Stimulated activated CD4-positive, alpha-beta T cell treated with anti-CD3 and anti-CD28 coated beads, Interleukin-4, amount 100 ng/mL, for 1 hour (primary cell): ENCODE results near the gene GSG1L2.

Source experiments
- DNase-seq: peaks from one replicate; pipeline ENCODE4 v3.0.0-alpha.2; 2020

Gene GSG1L2

DNA sequence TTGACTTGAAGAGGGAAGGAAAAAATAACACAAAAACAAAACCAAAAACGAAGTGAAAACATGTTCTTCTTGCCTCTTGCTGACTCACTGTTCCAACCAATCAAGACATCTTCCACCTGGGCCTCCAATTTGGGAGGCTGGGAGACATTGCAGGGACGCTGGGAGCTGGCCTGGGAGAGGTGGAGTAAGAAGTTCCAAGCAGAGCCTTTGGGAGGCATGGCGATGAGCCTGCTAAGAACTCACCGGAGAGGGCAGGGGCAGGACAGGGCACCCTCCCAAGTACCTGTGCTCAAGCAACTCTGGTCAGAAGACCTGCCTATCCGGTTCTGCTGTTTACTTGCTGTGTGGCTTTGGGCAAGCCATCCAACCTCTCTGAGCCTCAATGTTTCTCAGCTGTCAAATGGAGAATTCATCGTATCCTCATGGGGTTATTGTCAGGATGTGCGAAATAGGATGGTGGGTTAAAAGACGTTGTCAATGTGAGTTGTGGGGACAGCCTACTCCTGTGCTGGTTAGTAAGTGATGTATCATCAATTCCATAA, 3.0 kb upstream of the GSG1L2 start:
- no peak for DNase-seq

DNA sequence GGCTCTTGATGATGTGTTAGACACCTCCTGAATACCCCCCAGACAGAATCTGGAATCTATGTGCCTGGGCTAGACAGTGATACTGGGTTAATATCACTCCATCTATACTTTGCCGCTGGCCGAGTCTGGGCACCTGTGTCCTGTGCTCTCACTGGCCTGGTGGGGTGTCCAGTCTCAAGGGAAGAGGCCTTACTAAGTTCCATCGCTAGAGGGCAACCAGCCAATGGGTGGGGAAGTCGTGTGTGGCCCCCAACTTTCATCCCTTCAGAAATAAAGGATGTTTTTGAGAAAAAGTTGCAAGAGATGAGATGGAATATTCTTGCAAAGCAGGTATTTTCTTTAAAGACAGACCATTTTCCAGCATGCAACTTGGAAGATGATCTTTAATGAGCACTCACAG, 2.2 kb upstream of the GSG1L2 start:
- no peak for DNase-seq

DNA sequence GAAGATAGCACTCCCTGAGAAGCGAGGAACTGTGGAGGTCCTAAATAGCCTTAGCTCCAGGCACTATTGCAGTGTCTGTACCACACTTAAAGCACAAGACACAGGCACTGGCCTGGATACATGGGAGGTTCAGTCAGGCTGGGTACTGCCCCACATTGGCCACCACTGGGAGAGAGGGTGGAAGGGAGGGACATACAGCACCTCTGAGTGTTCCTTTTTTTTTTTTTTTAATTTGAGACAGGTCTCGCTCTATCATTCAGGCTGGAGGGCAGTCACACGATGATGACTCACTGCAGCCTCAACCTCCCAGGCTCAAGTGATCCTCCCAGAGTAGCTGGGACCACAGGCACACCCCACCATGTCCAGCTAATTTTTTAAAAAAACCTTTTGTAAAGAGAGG, 1.4 kb downstream of the GSG1L2 start:
- no peak for DNase-seq

DNA sequence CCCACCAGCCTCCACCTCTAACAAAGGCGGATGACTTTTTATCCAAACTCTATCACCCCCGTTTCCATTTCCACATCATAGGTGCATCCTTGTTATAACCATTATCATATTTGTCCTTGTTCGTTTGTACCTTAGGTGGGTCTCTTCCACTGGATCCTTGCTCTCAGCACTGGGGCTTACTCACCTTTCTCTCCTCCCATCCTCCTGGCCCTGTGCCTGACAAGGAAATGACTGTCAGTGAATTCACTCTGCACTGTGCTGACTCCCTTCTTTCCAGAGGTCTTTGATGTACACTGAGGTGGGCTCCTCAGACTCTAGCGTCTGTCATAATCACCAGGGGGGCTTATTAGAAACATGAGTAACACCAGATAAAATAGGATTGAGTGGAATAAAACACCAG, 3.1 kb downstream of the GSG1L2 start:
- DNase-seq: no peak

DNA sequence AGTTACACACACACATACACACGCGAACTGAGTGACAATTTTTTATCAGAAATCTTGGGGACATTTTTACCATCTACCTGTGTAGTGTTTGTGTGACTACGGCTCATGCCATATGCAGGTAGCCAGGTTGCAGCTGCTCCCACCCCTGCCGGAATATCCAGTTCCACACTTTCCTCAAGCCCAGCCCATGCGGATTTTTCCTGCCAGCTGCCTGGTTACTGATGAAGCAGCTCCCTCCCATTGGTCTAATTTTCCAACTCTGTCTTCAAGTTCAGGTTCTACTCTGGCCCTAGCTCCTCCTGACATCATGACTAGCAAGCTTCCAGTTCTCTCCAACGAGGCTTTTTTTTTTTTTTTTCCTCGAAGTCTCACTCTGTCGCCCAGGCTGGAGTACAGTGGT, 4.8 kb downstream of the GSG1L2 start:
- DNase-seq: no peak

DNA sequence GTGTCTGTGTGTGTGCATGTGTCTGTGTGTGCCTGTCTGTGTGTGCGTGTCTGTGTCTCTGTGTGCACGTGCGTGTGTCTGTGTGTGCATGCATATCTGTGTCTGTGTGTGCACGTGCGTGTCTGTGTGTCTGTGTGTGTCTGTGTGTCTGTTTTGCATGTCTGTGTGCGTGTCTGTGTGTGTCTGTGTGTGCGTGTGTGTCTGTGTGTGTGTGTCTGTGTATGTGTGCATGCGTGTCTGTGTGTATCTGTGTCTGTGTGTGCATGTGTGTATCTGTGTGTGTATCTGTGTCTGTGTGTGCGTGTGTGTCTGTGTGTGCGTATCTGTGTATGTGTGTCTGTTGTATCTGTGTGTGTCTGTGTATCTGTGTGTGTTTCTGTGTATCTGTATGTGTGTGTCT, 5.4 kb downstream of the GSG1L2 start:
- DNase-seq: no peak

DNA sequence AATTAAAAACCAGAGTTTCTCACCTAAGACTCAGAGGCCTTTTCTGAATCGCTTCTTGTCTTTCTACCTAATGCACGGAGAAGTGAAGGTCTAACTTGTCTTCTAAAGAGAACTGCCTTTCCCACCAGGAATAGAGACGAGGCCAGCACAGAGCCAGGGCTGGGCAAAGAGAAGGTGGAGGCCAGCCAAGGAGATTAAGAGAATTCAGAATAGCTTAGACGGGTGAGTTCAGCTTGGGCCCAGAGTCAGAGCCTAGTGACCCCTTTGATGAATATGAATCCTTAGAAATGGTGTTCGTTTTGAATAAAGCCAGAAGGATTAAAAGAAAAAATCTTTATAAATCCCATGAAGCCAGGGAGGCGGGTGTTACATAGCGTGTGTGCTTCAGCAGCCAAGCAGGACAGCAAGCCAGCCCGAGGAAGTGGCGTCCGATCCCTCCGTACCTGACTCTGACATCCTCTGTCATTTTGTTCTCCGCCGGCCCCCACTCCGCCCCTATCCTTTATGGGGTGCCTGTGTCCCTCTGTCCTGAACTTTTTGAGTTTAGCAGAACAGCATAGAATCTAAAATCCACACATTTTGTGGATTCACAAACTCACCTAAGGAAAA, 7.4 kb downstream of the GSG1L2 start:
- DNase-seq: no peak

DNA sequence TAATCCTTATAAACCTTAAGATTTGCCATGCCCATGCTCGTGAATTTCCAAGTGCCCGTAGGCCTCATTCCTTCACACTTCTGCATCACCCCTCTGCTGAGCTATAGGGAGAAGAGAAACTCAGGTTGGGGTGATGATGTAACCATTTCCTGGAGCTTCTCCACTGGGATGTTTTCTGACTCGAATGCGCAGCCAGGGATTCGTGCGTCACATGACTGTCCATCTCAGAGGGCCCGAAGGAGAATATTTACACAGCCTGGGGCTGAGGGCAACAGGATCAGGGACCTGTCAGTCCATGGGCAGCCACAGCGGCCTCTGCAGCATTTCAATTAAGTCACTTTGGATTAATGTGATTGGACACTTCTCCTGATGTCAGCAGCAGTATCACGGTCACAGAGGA, 8.7 kb downstream of the GSG1L2 start:
- no peak for DNase-seq

DNA sequence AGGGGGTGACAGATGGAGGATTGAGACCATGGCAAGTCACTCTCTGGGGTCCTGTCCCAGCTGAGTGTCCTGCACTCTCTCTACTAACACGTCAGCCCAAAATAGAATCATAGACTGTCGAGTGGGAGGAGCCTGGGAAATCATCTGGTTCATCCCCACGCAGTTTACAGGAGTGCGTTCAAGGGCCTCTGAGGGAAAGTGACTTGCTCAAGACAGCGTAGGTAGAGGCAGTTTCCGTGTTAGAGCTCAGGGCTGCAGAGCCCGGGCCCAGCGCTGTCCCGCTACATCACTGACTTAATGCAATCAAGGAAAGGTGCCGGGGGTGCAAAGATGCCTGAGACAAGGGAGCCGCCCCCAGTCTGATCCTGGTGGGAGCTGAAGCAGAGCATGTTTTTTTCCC, 10.3 kb downstream of the GSG1L2 start:
- DNase-seq: no peak

DNA sequence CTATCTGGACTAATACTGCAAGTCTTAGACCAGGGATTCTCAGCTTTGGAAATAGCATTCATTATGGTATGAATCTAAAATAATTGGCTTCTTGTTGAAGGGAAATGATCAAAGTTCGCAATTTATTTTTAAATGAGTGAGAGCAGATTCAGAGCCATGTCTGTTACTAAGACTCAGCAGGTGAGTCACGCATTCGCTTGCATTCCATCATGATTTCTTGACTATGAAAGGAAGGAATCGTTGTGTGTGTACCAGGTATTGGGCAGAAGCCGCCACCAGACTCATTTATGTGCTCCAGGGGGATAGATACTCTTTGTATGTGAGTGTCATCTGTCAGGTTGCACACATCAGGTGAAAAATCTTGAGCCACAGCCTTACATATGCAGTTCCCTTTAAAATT, 10.8 kb downstream of the GSG1L2 start:
- DNase-seq: no peak

DNA sequence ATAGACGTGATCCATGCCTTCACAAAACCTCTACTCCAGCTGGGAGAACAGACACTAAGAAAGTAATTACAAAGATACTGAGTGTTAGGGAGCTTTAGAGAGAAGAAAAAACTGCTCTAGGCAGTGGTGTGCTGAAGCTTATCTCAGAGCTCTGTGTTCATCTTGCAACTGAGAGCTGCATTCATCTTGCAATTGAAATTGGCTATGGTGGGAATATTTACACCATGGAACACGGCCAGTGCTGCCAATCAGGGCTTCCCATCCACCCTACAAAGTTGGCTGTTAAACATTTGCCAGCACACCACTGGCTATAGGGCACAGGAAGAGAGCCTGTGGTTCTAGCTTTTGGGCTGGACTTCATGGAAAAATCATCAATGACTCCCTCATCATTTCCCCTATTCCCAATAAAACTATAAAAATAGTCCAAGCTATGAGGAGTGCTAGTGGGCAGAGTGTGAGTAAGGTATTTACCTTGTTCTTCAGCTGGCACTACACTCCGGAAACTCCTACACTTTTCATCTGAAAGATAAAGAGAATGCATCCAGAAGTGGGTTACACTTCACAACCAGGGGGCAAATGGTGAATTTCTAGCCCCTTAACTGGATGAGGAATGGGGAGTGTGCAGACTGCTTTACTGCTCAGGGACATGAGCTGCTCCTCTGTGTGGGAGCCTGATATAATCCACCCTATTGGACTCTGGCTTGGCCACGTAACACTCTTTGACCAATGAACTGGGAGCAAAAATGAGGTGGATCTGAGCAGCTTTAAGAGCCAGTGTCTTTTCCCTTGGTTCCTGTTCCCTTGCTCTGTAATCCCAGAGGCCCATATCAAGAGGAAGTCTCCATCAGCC, 11.6 kb downstream of the GSG1L2 start:
- DNase-seq: no peak

DNA sequence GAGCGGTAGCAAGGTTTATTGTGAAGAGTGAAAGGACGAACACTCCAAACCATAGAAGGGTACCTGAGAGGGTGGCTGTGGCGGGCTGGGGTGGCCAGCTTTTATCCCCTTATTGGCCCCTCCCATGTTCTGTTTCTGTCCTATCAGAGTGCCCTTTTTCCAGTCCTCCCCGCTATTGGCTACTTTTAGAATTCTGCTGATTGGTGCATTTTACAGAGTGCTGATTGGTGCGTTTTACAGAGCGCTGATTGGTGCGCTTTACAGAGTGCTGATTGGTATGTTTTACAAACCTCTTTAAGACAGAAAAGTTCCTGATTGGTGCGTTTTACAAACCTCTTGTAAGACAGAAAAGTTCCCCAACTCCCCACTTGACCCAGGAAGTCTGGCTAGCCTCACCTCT, 12.5 kb downstream of the GSG1L2 start:
- DNase-seq: no peak

DNA sequence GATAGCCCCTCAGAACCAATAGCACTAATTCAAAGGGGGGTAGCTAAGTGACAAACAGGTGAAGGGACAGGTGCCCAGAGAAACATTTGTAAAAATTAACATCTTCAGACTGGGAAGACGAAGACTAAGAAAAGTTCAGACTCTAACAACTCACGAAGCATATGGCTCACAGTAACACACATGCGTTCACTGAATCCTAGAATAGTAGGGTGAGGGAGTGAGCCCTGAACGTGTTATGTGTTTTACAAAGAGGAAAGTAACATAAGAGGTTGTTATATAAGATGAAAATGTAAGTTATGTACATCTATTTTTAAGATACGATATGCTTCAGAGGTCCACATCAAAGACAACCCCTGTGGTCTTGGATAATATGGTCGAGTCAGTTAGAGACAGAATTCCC, 15.2 kb downstream of the GSG1L2 start:
- DNase-seq: no peak

DNA sequence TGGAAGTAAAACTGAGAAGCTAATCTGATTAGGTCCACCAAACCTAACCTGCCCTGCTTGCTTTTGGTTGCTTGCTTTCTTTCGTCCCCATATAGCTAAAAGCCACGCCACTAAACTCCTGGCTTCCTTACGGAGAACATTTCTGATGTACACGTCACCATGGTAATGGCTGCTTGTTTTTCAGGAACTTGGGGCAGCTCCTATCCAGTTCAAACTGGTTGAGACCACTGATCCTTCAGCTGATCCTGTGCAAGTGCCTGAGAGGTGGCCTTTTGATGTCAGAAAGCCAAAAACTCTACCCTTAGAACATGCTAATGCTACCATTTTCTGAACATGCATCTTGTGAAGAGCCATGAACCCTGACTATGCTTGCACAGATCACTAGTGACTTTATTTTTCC, 16.1 kb downstream of the GSG1L2 start:
- no peak for DNase-seq

DNA sequence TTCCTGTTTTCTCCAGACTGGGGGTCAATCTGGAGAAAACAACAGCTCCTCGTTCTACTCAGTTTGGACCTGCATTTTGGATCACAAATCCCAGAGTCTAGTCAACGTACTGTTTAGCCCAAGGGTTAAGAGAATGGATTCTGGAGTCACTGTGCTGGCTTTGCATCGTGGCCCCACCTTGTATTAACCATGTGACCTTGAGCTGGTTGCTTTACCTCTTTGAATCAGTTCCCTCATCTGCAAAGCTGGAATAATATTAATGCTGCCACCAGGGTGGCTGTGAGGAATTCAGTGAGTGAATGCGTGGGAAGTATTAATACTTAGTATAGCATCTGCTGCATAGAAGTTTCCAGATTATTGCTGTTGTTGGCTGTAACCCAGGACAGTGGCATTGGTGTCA, 19.2 kb downstream of the GSG1L2 start:
- DNase-seq: no peak

DNA sequence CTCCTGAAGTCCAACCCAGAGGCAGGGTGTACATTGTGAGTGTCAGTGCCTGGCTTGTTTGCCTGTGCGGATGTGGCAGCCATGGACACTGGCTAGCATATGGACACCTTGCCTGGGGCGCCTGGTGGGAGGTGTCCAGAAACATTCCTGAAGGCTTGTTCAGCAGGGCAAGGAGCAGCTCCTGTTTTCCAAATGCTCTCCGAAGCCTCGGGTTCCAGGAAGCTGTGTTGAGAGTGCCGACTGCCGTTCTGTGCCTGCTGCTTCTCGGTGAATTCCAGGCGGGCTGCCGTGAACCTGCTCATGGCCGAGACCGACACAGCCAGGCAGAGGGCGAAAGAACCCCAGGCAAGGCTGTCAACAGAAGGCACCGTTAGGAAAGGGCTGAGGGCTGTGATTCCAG, 19.6 kb downstream of the GSG1L2 start:
- no peak for DNase-seq

DNA sequence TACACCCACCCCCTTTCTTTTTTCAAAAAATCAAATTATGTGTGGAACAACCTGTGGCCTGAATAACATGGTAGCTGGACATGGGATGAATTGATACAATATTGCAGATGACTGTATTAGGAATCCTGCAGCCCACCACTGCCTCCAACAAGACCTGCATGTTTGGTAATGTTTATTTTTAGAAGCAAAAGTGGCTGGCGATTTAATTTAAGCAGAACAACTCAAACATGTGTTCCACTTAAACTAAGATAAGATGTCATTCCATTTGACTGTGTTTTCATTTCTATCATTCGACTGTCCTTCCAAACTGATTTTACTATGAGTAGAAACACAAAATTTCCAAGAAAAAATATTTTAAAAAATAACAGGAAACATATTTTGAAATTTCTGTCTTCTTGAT, 20.4 kb downstream of the GSG1L2 start:
- DNase-seq: no peak

DNA sequence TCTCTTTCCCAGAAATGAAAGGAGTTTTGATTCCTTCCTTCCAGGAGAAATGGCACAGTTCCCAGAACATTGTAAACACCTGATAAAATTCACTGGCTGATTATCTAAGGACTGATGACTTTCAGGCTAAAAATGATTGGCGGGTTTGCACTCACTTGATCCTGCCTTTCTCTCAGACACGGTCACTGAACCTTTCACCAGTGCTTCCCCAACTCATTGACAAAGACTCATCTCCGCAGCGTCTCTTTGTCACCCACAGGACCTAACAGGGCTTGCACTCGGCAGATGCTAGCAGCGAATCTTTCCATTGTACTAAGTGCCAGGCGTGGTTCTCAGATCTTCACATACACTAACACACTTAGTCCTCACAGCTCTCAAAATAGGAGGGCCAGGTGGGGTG, 23.2 kb downstream of the GSG1L2 start:
- DNase-seq: no peak

DNA sequence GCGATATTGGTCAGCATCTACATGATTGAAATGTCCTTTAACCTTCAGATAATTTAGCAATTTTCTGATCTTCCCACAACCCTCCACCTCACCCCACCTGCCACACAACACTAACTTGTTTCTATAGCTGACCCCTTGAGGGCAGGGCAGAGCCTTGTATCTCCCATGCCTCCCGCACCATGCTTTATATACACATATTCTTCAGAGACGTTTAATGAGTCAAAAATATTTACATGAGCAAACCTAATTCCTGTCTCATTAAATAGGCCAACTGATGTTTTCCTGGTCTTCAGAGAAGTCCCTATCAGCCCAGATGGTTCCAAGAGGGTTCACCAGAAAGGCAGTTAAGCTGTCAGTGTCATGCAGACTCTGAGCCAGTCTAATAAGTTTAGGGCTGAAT, 23.9 kb downstream of the GSG1L2 start:
- no peak for DNase-seq

DNA sequence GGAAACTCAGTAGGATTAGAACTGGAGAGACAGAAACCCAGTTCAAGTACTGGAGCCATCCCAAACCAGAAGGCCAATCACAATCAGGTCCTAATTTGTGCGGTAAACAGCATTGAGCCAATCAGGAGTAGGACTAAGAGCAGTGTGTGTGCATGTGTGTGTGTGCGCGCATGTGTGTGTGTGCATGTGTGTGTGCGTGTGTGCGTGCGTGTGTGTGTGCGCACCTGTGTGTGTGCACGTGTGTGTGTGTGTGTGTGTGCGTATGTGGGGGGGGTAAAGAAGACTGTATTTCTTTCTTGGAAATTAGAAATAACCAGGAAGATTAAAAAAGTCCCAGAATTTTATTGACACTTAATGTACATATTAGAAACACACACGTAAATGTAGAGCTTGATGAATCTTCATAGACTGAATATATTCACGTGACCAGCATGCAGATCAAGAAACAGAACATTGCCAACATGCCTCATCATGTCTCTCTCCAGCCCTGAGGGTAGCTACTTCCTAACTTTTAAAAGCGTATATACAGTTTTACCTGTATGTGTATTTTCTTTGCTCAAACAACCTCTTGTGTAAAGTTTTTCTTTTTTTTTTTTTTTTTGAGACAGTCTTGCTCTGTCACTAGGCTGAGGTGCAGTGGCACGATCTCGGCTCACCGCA, 29.6 kb downstream of the GSG1L2 start:
- DNase-seq: no peak

DNA sequence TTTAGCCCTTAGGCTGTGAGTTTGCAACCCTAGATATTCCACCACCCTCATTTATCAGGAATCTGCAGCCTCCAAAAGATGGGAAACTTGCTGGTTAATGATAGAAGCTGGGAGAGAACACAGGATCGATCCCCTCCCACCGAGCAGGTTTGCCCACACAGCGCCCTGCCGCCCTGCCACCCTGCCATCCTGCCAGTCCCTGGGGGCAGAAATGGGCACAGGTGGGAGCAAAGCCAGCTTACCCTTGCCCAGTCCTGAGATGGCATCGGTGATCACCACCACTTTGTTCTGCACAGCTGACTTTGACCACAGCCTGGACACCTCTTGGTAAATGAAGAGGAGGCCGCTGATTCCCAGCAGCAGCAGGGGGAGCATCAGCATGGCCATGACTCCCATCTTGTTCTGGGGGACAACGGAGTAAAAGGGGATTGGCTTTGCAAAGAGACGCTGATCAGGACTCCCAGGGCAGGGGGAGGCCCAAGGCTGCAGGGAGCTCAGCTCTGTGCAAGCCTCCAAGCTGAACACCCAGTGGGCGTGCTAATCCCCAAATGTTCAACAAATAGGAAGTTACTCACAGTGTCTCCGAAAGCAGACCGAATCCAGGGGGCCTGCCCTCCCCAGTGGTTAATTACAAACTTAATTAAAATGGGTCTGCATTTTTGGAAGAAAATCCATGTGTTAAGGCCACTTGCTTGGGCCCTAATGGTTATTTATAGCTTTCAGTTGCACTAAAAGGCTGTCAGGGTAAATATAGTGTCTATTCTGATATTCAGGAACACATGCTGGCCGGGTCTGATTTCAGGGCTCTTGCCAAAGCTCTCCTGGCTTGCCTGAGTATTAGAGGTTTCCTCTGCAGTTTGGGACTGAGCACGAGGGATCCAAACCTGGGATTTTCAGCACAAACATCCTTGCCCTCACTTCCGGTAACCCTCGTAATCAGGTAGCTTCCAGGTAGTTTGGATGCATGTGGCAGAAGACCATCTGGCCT, 30.7 kb downstream of the GSG1L2 start, which contains the start of gene DHRS7C:
Gene DHRS7C (minus strand): TSS at position 704 of the 988 bp plus-strand sequence. CDS start 308 bp downstream, at position 396.
- DNase-seq: no peak

DNA sequence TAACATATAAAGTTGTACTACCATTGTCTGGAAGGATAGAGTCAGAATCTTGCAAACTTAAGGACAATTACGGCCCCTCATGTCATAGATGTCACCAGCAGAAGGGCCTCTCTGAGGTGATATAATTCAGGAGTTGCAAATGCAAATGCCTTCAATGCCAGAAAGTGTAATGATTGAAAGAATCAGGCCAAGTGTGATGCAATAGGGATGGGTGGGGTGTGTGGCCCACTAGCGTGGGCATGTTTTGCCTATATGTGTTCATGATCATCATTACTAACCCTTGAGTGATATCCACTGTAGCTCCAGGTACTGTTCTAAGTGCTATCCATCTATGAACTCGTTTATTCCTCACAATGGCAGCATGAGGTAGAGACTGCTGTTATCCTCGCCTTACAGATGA, 31.6 kb downstream of the GSG1L2 start:
- DNase-seq: no peak

DNA sequence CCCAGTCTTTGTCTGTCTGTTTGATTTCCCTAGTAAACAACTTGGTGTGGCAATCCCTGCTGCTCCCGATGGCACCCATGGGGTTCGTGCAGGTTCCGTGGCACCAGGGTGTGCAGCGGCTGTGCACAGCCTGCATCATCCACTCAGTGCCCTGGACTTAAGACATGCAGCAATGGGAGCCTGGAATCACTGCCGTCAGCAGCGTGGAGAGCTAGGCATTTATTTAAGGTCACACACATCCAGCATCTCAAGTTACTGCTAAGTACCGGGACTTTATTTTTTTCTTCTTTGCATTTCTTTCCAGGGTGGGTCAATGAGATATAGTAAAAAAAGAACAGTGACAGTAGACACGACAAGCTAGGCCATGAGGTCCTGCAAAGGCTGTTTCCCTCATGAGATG, 33.3 kb downstream of the GSG1L2 start:
- no peak for DNase-seq
